Progenitor cell of endocrine pancreas (in vitro differentiated cells): ENCODE data around the gene CCDC28A. TPM values are rescaled to one million over a fixed set of nuclear protein-coding genes. Genes with fewer than 3 reads are reported as not detected.
"Not testable (repeated sequence)": the region's sequence is repeated elsewhere in the genome, so short reads cannot be mapped to it uniquely, and the experiment has no call there.

ENCODE experiments used
- DNase-seq: peaks from one replicate; pipeline ENCODE4 v3.0.0; 2021; ENCODE audit warnings: low spot score; ENCODE audit not compliant: unreplicated experiment
- H3K27ac Mint-ChIP-seq: 2 replicates; pipeline ENCODE4 v1.8.0; 2021; ENCODE audit warnings: mild to moderate bottlenecking, moderate library complexity, mixed read lengths
- H3K27me3 Mint-ChIP-seq: 2 replicates; pipeline ENCODE4 v1.8.0; 2021; ENCODE audit warnings: mixed read lengths
- H3K36me3 Mint-ChIP-seq: 2 replicates; pipeline ENCODE4 v1.8.0; 2022; ENCODE audit warnings: mixed read lengths; ENCODE audit not compliant: insufficient read depth
- H3K4me1 Mint-ChIP-seq: 2 replicates; pipeline ENCODE4 v1.8.0; 2021; ENCODE audit warnings: low read depth, mixed read lengths
- H3K4me3 Mint-ChIP-seq: 2 replicates; pipeline ENCODE4 v1.8.0; 2021; ENCODE audit warnings: low read depth, mild to moderate bottlenecking, moderate library complexity, mixed read lengths
- H3K9me3 Mint-ChIP-seq: 2 replicates; pipeline ENCODE4 v1.8.0; 2021; ENCODE audit warnings: low read depth, mixed read lengths
- CTCF ChIP-seq: fragments of 200-600 bp; sonication (generic); IDR thresholded peaks from one replicate; pipeline ENCODE4 v1.5.0; 2021; ENCODE audit warnings: antibody characterized with exemption, mild to moderate bottlenecking; ENCODE audit not compliant: unreplicated experiment
- total RNA-seq: library from RNA; stranded (reverse); gene quantifications from 2 replicates; pipeline ENCODE4 v1.2.1, GENCODE V29; 2021

Gene CCDC28A
- total RNA-seq, 1 donor from 2014 or later = 9.4 TPM

- Mint-ChIP-seq H3K27ac (no peak overlapping the region), H3K4me1 (peaks cover 7% of the 10 kb centered on the region), H3K27me3 (no peaks in the 10 kb centered on the region), H3K4me3 (no peak overlapping the region), H3K9me3 (peaks cover 2% of the 10 kb centered on the region), H3K36me3 (peaks cover 2% of the 10 kb centered on the region)
- no peak for DNase-seq
- no peak for TF ChIP-seq CTCF
Measured at GRCh38 chr6:138728662-138729061, 44.9 kb upstream of the CCDC28A start.

DNA sequence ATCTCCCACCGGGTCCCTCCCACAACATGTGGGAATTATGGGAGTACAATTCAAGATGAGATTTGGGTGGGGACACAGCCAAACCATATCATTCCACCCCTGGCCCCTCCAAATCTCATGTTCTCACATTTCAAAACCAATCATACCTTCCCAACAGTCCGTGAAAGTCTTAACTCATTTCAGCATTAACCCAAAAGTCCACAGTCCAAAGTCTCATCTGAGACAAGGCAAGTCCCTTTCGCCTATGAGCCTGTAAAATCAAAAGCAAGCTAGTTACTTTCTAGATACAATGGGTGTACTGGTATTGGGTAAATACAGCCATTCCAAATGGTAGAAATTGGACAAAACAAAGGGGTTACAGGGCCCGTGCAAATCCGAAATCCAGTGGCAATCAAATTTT lies 43.5 kb upstream of the CCDC28A start:
- H3K9me3 Mint-ChIP-seq, H3K27me3 Mint-ChIP-seq, H3K36me3 Mint-ChIP-seq, H3K4me1 Mint-ChIP-seq, DNase-seq, H3K4me3 Mint-ChIP-seq, H3K27ac Mint-ChIP-seq: not testable (repeated sequence)

- Mint-ChIP-seq H3K4me3 (no peak overlapping the region), H3K27ac (no peak overlapping the region), H3K4me1 (no peaks in the 10 kb centered on the region), H3K36me3 (peaks cover 2% of the 10 kb centered on the region), H3K9me3 (peaks cover 6% of the 10 kb centered on the region), H3K27me3 (no peaks in the 10 kb centered on the region)
- TF ChIP-seq CTCF = no peak
- no peak for DNase-seq
Measured at GRCh38 chr6:138734585-138734984, 39.0 kb upstream of the CCDC28A start.

- TF ChIP-seq CTCF = no peak
- peaks cover 7% of the 10 kb centered on the region for H3K9me3 Mint-ChIP-seq
- H3K4me3 Mint-ChIP-seq = no peak overlapping the region
- no peak overlapping the region for H3K27ac Mint-ChIP-seq
- H3K36me3 Mint-ChIP-seq = peaks cover 2% of the 10 kb centered on the region
- H3K4me1 Mint-ChIP-seq = no peaks in the 10 kb centered on the region
- DNase-seq = no peak
- no peaks in the 10 kb centered on the region for H3K27me3 Mint-ChIP-seq
Measured at GRCh38 chr6:138736640-138737039, 36.9 kb upstream of the CCDC28A start.

GRCh38 chr6:138752017-138752416 lies 21.6 kb upstream of the CCDC28A start:
- DNase-seq = no peak
- TF ChIP-seq CTCF = peak; percentile 46
- Mint-ChIP-seq H3K9me3 (no peaks in the 10 kb centered on the region), H3K36me3 (no peaks in the 10 kb centered on the region), H3K4me1 (no peaks in the 10 kb centered on the region), H3K27me3 (no peaks in the 10 kb centered on the region), H3K4me3 (no peak overlapping the region), H3K27ac (no peak overlapping the region)

GRCh38 chr6:138757136-138757535 lies 16.4 kb upstream of the CCDC28A start:
- Mint-ChIP-seq H3K4me3 (no peak overlapping the region), H3K4me1 (no peaks in the 10 kb centered on the region), H3K27ac (no peak overlapping the region), H3K27me3 (no peaks in the 10 kb centered on the region), H3K36me3 (no peaks in the 10 kb centered on the region), H3K9me3 (no peaks in the 10 kb centered on the region)
- no peak for TF ChIP-seq CTCF
- no peak for DNase-seq
